Measurements from ENCODE around the gene BTG3.

The BTG3 gene, protein sequence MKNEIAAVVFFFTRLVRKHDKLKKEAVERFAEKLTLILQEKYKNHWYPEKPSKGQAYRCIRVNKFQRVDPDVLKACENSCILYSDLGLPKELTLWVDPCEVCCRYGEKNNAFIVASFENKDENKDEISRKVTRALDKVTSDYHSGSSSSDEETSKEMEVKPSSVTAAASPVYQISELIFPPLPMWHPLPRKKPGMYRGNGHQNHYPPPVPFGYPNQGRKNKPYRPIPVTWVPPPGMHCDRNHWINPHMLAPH

DNA sequence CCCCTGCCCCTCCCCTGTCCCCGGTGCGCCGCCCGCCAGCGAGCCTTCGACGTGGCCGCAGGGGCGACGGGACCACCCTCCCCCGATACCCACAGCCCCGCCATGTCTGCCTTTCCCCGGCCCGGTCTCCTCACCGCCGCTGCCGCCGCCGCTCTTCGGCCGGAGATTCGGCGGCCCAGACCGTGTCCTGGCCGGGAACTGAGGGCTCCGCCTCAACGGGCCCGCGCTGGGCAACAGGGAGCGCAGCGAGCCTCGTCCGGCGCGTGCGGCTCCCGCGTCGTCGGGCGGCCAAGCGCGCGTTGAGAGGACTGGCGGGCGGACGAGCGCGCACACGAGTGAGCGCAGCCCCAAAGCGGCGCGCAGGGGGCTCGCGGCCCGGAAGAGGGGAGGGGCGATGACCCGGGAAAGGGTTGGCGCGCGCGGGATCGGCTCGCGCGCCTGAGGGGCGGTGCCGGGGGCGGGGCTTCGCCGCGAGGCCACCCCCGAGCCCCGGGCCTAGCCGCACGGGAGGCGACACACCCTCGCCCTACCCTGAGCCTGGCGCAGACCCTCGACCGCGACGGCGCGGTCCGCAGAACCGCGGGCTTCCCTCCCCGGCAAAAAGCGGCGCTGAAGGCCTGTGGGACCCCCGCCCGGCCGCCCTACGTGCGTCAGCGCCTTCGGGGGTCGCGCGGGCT lies at the start of gene BTG3:
TSS of gene BTG3 (minus strand) at position 337 of the 677 bp plus-strand sequence. CDS start 3,757 bp downstream, outside the sequence.
- DNase-seq (ENCODE audit: low read depth) = peak; percentile 83

DNA sequence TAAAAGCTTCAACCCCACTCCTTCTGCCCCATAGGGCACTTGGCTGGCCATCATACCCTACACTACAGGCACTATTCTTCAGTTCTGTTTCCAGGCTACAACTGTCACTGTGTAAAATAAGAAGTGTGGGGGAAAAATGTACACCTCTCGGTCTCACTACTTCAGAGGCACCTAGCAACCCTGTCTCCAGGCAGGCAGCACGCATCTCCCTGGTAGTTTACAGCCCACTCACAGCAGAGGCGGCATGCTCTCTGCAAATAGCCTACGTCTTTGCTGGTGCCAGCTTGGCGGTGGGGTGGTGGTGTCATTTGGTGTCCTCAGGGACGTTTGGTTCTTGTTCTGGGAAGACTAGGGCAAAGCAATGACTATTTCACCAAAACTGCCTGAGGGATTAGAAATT lies 48.2 kb upstream of the BTG3 start:
- DNase-seq (ENCODE audit: low read depth) = no peak

DNA sequence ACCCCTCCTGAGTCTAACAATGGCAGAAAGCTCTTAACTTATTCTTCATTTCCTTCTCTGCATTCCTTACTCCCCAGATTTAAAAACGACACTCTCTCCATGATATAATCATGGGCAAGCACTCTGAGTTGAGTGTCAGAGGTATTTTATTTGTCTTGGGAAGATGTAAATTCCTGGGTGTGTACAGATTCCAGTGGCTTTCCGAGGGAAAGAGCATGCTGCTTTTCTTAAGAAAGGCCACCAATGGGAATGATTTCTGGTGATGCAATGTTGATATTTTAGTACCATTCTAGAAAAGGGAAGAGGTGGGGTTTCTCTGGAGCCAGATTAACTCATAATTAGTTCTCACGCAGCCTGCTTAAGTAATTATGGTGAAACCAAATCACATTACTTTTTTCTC lies 47.8 kb upstream of the BTG3 start:
- DNase-seq (ENCODE audit: low read depth) = peak; percentile 1

DNA sequence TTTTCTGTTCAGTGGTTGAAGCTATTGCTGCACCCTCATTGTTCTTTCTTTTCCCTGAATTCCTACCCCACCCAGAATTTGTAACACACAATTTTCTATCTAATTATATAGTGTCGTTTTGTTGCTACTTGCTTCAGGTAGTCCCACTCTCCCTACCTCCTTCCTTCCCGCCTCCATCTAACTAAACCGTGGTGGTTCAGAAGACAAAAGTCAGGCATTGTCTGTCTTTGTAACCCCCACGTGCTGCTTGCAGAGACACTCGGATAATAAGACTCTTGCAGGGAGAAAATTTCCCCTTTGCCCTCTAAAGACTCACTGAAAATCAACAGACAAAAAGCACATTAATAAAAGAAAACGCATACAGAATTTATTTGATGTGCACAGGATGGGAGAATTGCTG lies 46.2 kb upstream of the BTG3 start:
- no peak for DNase-seq (ENCODE audit: low read depth)

GRCh38 chr21:17651526-17651925 lies 38.8 kb upstream of the BTG3 start:
- no peak for DNase-seq (ENCODE audit: low read depth)

- DNase-seq (ENCODE audit: low read depth) = no peak
Measured at GRCh38 chr21:17650292-17650691, 37.6 kb upstream of the BTG3 start.

DNA sequence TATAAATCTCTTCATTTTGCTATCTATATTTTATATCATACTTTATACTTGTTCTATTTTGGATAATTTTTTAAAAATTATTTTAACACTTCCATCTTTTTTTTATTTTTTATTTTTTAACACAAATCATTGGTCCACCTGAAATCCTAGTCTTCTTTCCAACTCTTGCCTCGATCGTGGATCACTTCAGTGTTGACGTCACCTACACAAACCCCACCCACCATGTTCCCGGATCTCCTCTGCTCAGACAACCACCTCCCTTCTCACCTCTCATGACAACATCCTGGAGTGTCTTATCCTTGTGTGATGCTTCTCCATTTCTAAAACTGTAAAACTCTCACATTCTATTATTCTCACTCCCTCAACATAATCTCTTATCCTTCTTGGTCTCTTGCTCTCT lies 34.1 kb upstream of the BTG3 start:
- no peak for DNase-seq (ENCODE audit: low read depth)

GRCh38 chr21:17644186-17644585 lies 31.5 kb upstream of the BTG3 start:
- DNase-seq (ENCODE audit: low read depth) = no peak

DNA sequence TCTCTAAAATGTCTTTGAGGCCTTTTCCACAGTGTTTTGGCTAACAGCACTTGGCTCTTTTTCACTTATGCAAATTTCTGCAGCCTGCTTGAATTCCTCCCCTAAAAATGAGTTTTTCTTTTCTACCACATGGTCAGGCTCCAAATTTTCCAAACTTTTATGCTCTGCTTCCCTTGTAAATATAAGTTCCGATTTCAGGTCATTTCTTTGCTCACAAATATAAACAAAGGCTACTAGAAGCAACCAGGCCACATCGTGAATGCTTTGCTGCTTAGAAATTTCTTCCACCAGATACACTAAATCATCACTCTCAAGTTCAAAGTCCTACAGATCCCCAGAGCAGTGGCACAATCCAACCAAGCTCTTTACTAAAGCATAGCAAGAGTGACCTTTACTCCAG lies 28.1 kb upstream of the BTG3 start:
- no peak for DNase-seq (ENCODE audit: low read depth)

DNA sequence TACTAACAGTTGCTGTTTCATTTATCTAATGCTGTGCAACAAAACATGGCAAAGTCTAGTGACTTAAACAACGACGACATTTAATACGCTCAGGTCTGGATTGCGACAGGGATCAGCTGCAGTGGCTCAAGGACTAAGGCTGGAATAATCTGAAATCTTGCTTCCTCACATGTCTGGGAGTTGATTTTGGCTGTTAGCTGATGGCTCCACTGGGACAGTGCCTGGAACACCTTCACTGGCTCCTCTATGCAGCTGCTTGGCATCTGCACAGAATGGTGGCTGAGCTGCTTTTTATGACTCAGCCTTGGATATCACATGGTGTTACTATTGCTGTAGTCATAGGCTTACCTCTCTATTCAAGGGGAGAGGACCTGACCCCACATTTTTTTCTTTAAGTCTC lies 24.0 kb upstream of the BTG3 start:
- no peak for DNase-seq (ENCODE audit: low read depth)

DNA sequence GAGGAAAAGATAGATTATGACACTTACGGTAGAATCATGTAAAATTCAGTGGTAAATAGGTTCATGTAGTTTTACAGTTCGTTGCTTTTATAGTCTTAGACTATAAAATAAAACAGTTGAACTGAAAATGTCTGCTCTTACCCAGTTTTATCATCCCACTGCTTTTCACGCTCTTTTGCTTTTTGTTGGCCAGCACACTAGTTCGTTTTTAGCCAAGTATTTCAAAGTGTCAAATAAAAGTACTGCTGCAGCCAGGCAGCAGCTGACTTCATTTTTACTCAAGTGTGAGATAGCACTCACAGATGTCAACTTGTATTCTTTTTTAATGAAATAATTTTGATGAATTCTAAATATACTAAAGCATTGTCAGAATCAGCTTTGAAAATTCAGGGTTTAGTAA lies 18.5 kb upstream of the BTG3 start:
- no peak for DNase-seq (ENCODE audit: low read depth)

- DNase-seq (ENCODE audit: low read depth) = no peak
Measured at GRCh38 chr21:17622018-17622417, 9.3 kb upstream of the BTG3 start.

- no peak for DNase-seq (ENCODE audit: low read depth)
Measured at GRCh38 chr21:17616831-17617230, 4.1 kb upstream of the BTG3 start.

GRCh38 chr21:17613242-17613676 lies 558 bp upstream of the BTG3 start:
- peak; percentile 28 for DNase-seq (ENCODE audit: low read depth)

- DNase-seq (ENCODE audit: low read depth) = peak; percentile 48
Measured at GRCh38 chr21:17612023-17612564, 607 bp downstream of the BTG3 start.

GRCh38 chr21:17611414-17612022 lies 1.2 kb downstream of the BTG3 start:
- peak; percentile 88 for DNase-seq (ENCODE audit: low read depth)

DNA sequence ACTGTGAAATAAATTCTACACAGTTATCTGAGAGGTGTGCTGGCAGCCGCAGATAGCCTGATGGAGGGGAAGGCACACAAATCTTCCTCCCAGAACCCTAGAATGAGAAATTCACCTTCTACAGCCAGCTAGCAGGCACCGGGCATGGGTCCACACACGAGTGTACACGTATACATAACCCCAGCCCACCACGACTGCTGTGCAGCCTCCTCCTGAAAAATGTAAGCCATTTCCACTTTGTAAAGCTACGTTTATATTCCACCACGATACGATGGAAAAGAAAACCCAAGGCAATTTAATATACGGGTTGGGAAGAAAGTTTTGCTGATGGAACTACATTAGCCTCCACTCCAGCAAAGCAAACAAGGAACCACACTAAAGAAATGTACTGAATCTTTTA lies 1.8 kb downstream of the BTG3 start:
- DNase-seq (ENCODE audit: low read depth) = no peak

DNA sequence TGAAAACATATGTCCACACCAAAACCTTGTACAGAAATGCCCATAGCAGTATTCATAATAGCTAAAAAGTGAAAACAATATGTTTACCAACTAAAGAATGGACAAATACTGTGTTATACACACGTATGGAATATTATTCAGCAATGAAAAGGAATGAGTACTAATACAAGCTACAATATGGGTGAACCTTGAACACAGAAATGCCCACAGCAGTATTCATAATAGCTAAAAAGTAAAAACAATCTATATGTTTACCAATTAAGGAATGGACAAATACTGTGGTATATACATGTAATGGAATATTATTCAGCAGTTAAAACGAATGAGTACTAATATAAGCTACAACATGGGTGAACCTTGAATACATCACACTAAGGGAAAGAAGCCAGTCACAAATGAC lies 3.0 kb downstream of the BTG3 start:
- DNase-seq (ENCODE audit: low read depth) = no peak

GRCh38 chr21:17607684-17608083 lies 5.0 kb downstream of the BTG3 start:
- no peak for DNase-seq (ENCODE audit: low read depth)

- DNase-seq (ENCODE audit: low read depth) = peak; percentile 69
Measured at GRCh38 chr21:17602874-17603273, 9.8 kb downstream of the BTG3 start.

GRCh38 chr21:17598437-17598836 lies 14.3 kb downstream of the BTG3 start:
- DNase-seq (ENCODE audit: low read depth) = no peak

DNA sequence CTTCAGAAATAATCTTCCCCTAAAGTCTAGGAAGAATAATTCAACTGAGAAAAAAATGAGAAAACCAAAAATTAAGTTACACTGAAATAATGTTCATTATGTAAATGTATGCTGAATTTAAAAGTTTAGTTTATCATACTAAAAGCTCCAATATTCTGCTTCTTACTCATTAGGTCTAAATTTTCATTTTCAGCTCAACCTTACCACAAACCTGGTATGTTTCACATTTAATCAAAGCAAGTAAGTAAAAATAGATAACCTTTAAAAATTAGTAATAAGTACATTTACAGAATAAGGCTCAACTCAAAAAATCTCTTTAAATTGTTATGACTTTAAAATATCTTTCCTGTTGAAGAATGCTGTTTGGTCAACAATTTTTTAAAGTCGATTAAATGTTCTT lies 15.0 kb downstream of the BTG3 start:
- no peak for DNase-seq (ENCODE audit: low read depth)

DNA sequence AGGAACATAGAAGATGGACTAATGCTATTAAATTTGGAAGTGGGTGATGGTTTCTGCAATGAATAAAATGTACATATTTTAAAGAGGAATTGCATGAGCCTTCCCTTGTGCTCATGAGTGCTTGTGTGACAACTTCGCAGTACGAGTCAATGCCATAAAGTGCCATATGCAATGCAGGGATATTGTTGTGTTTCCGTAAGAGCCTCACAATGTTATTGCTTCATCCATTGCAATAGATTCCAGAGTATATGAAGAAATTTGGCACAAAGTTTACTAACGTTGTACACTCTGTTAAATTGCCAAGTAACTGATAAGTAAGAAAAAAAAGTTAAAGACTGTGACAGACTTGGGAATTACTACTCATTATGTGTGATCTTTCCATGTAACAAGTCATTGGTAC lies 22.3 kb downstream of the BTG3 start:
- peak; percentile 61 for DNase-seq (ENCODE audit: low read depth)

All from fibroblast of gingiva (primary cell).